GM19455 (cell line): Measurements from ENCODE around the gene RAET1E.
A peak's percentile ranks its signal among the peaks of the same experiment; 100 is the strongest.
"Not testable (repeated sequence)": the region's sequence is repeated elsewhere in the genome, so short reads cannot be mapped to it uniquely, and the experiment has no call there.

Experiments used
- ATAC-seq: cut with Tn5 transposase; IDR thresholded peaks from one replicate; pipeline ENCODE4 v1.9.1; 2021; ENCODE audit not compliant: unreplicated experiment

Gene RAET1E, protein sequence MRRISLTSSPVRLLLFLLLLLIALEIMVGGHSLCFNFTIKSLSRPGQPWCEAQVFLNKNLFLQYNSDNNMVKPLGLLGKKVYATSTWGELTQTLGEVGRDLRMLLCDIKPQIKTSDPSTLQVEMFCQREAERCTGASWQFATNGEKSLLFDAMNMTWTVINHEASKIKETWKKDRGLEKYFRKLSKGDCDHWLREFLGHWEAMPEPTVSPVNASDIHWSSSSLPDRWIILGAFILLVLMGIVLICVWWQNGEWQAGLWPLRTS

DNA sequence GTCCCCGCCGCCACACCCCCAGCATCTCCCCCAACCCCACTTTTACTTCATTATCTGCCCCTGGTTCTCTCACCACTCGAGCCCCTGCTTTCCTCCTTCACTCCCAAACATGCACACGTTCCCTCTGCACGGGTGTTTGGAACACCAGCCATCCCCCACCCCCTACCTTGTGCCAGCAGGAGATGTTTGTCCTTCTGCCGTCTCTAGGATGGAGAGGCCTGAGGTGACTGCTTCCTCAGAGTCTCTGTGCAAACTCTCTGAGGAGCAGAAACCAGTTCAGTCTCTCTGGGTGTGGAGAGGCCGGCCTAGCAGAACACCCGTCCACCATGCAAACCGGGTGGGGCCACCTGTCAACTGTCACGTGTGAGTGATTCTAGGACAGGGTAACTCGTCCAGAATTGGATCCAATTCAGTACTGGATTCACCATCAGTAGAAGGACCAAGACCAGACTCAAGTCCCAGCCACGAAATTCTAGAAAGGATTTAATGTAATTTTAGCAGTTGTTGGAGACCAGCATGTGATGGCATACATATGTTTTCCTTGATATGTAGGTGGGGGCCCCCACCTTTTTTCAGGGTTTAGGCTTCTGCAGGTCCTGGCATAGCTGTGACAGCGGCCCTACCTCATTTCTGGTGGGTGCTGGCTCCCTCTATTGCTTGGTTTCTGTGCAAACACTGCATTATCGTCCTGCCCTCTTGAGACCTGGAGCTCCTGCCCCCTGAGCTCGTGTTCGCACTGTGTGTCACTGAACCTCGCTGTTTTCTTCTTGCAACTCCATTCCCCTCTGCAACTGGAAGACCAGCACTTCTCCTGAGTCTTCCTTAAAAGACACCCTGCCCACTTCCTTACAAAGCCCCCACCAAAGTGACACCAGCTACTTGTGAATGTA, at the start of gene RAET1E:
Gene RAET1E (minus strand): TSS at position 259 of the 890 bp plus-strand sequence. CDS start 7,212 bp downstream, outside the sequence.
- no peak for ATAC-seq

DNA sequence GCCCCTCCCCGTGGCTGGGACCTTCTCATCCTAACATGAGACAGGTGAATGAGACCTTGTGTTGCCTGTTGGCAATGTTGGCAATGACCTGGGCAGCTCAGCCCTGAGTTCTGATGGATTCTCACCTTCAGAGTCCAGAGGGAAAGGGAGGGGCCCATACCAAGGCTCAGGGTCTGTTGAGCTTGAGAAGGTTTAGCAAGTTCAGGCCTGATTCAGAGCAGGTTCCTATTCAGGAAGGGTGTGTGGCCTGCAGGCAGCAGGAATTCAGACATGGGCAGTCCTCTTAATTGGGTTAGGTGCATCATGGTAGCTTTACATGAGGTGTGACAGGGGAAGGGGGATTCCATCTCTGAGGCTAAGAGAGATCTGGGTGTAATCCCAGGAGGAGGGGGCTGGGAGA, 49.6 kb upstream of the RAET1E start:
- ATAC-seq, result not testable (repeated sequence)

DNA sequence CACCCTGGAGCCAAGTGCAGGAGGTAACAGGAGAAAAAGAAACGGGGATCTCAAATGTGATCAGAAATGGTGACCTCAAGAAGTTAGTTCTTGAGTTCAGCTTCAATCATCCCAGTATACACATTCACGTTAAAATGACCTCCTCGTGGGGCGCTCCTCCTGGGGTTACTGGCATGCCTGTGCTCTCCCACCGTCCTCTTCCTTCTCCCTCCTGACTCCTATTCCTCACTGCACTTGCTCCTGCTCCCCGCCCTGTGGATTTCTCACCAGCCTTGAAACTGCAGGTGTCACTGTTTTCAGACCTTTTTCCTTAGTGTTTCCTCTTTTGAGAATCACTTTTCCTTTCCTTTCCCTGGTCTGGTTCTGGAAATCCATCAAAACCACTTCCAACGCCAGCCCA, 48.7 kb upstream of the RAET1E start:
- not testable (repeated sequence) for ATAC-seq

DNA sequence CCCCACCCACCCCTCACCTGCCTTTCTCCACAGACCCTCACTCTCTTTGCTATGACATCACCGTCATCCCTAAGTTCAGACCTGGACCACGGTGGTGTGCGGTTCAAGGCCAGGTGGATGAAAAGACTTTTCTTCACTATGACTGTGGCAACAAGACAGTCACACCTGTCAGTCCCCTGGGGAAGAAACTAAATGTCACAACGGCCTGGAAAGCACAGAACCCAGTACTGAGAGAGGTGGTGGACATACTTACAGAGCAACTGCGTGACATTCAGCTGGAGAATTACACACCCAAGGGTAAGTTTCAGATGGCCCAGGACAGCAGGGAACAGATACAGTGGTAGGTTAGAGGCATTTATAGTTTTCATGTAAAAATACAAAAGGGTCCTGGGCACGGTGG, 47.4 kb upstream of the RAET1E start:
- not testable (repeated sequence) for ATAC-seq

DNA sequence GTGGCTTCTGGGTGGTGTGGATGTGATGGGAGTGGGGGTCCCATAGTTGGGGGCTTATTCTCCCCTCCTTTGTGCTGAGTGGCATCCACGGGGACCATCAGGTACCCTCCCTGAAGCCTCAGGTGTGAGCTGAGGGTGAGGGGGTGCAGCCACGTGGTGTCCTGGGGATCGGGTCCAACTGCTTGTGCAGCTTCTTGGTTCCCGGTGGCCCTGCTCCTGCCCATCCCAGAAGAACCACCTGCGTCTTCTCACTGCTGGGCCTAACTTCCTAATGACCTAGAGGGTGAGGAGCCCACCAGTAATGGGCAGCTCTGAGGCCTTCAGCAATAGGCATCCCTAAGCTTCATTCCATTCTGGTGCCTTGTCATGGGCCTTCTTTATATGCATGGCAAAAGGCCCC, 45.4 kb upstream of the RAET1E start:
- not testable (repeated sequence) for ATAC-seq

DNA sequence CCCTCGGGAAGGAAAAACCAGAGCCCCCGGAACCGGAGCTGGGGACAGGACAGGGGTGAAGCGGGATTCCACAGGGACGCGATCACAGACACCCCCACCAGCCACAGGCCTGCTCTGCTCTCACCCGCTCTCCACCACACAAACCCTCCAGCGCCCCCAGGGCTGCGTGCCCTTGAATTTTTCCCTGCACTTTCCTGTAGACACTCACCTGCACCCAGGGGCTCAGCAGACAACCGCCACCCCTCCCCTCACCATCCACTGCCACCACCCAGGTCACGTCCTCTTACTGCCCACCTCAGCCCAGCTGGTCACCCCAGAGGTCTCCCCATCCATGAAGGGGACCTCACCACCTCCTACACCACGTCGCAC, 44.5 kb upstream of the RAET1E start:
- ATAC-seq, result no peak

DNA sequence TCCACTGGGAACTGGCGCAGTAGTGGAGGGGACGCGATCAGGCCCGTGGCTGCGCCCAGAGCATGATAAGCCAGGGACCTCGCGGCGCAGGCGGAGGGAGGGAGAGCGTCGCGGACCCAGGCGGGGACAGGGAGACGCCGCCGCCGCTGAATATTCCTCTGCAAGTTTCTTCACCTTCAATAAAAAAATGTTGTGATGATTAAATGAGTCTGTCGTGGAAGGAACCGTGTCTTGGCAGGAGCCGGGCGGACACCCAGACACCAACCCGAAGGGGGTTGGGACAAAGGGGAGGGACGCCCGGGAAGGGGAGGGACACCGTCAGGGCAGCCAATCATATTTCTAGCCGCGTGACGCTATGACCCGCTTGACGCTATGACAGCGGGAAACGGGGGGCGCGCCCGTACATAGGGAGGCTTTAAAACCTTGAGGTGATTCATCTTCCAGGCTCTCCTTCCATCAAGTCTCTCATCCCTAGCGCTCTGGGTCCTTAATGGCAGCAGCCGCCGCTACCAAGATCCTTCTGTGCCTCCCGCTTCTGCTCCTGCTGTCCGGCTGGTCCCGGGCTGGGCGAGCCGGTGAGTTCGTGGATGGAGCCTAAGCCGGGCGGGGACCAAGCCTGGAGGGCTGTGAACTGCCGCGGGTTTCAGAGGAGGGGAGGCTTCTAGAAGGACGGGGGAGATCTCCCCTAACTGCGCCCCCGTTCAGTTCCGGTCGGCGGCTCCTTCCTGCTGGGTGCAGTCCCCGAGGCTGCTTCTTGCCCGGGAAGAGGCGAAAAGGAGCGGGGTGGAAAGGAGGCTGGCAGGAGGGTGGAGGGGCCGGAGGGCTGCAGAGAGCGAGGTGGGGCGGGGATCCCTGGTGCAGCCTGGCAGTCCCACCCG, 43.9 kb upstream of the RAET1E start, which contains the start of gene ULBP2:
Gene ULBP2 (plus strand): TSS at position 432 of the 878 bp plus-strand sequence. CDS start 59 bp downstream, at position 491.
- ATAC-seq, result no peak

DNA sequence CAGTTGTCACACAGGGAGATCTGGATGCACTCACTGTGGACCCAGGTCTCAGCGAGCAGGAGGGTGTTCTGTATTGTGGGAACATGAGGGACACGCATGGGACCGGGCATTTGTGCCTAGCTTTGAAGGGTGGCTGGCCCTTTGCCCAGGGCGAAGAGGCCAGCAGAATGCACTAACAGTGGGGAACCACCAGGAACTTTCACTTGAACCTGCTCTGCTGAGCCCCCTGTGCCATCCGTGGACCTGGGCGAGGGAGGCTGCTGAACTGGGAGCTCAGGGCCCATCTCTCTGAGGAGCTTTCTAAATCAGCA, 42.7 kb upstream of the RAET1E start:
- ATAC-seq, result no peak

DNA sequence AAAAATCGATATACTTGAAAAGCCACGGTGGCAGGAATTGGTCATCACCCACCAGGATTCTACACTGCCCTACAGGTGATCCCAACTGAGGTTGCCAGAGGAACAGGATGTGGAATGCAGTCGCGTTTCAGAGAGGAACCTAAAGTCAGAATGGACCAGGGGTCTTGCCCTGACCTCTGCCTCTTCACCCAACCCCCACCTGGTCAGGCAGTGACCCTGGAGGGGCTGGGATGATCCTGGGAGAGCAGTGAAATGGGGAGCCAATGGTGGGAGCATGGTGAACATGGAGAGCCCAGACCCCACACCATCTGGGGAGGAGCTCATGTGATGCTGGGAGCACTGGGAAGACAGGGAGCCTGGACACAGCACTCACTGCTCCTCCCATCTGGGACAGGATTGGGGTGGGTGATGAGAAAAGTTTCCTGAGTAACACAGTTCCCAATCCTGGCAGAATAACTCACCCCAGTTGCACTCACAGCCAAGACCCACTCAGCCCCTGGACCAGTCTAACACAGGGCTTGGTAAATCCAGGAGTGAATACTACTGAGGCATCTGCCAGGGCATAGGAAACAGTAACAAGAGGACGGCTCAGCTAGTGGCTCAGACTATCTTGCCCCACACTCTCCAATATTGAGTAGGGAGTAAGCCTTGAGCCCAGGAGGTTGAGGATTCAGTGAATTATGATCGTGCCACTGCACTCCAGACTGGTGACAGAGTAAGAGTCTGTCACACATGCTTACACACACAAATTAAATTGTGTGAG, 42.2 kb upstream of the RAET1E start:
- no peak for ATAC-seq

DNA sequence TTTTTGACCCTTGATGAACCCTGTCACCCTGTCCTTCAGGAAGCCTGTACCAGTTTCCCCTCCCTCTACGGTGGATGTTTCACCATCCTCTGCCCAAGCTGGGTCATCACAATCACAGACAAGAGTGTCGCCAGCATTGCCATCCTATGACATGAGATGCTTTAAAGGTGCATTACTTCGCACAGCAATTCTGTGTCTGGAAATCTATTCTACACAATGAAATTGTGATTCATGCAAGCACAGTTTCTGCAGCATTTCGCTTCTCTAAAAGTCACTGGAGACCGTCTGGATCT, 41.4 kb upstream of the RAET1E start:
- no peak for ATAC-seq

DNA sequence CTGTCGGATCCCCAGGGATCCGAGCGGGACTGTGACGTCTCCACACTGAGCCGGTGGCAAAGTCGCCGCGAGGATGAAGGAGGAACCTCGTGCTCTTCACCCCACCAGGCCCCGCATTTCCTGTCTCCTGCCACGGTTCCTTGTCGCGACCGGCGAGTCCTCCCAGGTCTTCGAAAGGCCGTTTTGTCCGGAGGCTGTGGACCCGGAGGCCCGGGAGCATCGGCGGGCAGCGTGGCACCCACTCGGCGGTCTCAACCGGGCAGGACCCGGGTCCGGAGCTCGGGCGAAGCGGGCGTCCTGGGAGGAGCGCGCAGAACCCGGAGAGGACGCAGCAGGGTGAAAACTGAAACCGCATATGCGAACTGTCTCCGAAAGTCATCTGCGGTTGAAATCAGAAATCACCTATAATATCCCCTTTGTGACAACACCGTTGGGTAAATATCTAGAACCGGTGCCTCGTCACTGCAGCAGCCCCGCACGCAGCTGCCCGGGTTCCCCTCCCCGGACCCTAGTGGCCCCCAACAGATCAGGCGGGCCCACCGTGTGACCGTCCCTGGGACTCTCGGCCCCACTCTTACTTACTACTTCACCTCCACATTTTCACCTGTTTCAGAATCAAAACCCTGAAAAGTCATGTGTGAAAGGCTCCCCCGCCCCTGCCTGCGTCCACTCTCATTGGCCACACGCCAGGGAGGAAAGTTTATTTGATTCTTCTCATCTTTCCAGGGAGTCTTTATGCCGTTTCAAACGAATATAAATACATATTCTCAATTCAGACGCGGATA, 40.9 kb upstream of the RAET1E start:
- peak; percentile 81 for ATAC-seq

DNA sequence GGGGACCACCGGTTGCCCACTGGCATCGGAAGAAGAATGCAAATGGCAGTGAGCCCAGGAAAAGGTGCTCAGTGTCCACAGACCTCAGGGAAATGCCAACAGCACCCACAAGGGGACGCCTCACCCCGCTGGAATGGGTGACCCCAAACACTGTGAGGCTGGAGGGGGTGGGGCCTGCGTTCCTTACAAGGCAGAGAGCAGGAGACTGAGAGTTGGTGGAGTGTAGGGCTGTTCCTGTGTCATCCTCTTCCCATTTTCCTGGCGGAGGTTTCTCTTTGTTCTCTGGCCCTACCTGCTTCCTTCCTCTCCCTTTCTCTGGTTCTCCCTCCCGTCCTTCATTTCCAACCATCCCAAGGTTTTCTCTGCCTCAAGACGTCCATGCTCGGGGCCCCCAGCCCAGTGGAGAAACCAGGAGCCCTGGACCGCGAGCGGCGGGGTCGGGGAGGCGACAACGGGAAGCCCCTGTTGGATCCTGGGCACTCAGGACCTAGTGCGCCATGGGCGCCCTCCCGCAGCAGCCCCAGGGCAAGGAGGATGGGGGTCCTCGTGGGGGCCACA, 40.2 kb upstream of the RAET1E start:
- ATAC-seq, result not testable (repeated sequence)

DNA sequence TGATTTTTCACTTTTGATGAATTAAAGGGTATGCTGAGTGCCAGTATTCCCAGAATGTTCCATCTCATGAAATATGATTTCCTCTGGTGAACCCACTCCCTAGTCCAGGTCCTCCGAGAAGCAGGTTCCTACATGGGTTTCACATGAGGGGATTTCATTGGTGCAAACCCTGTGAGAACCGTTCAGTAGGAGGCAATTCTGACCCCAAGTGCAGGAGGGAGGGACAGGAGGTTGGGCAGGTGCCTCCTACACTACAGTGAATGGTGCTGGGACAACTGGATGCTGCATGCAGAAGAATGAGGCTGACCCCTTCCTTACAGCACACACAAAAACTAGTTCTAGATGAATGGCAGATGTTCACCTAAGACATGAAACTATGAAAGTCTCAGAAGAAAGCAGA, 38.8 kb upstream of the RAET1E start:
- no peak for ATAC-seq

DNA sequence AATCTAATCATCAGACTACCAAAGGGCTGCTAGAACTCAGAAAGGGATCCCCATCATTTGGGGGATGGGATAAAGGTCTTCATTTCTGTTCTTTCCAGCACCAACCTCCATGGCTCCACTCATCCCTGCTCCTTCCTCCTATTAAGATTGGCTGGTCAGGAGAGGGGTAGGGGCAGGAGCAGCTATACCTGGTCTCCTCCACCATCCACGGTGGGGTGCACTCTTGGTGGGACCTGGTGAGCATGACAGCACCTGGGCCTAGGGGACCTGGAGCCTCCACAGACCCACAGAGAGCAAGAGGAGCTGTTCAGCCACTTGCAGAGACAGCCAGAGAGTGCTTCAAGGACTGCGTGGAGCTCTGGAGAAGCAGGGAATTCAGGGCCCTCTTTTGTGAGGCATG, 37.8 kb upstream of the RAET1E start:
- ATAC-seq, result no peak

DNA sequence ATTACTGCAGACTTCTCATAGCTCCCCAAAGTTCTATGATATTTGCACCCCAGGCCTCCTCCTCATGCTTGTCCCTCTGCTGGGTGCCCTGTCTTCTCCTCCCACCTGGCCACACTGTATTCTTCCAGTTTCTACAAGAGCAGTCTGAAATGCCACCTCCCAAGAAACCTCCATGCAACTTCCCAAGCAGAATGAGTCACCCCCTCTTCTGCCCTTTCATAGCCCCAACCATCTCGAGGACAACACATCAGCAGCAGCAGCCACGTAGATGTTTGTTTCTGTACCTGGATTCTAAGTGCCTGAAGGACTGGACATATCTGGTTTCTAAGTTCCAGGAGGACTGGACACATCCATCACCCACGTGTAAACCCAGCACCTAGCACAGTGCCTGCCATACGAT, 37.3 kb upstream of the RAET1E start:
- ATAC-seq, result no peak

DNA sequence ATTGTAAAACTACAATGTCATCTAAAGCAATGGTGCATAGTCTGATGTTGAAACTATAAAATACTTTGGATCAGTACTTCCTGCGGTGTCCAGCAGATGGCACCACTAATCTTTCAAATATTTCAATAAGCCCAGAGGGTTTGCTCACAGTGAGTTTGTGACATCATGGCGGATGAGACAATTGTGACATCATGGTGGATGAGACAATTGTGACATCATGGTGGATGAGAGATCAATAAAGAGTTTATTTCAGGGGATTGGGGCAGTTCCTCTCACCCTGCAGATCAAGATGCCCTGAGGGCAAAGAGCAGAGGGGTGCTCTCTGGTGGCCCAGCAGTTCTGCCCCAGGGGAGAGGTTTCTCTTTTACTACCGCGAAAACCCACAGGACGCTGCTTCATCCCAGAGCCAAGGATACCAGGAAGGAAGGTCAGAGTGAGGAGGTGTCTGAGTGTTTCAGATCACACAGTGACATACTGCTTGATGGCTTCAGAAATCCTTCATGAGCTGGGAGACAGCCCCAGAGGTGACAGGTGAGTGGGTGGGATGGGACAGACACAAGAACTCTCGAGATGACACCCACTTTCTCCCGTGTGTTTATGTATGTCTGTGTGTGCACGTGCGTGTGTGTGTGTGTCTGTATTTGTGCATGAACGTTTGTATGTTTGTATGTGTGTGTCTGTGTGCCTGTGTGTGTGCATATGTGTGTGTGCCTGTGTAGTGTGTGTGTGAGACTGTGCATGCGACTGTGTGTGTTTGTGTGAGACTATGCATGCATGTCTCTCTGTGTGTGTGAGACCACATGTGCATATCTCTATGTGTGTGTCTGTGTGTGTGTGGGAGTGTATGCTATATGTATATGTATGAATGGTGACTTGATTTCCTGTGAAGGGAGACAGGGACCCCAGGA, 36.6 kb upstream of the RAET1E start:
- ATAC-seq, result no peak

DNA sequence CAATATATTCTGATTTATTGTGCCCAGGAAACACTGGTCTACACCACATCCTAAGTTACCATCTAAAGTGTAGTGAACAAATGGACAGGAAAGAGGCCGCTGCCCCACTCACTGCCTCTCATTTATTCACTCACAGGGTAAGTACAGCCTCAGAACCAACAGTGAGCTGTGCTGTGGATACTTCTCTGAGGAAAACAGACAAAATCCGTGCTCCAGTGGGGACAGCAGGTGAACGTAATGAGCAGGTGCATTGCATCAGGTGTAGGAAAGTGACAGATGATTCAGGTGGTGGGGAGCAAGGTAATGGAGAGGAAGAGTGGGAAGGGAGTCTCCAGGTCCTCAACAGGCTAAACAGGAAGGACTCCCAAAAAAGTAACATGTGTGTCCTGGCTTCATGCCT, 35.5 kb upstream of the RAET1E start:
- ATAC-seq, result no peak

DNA sequence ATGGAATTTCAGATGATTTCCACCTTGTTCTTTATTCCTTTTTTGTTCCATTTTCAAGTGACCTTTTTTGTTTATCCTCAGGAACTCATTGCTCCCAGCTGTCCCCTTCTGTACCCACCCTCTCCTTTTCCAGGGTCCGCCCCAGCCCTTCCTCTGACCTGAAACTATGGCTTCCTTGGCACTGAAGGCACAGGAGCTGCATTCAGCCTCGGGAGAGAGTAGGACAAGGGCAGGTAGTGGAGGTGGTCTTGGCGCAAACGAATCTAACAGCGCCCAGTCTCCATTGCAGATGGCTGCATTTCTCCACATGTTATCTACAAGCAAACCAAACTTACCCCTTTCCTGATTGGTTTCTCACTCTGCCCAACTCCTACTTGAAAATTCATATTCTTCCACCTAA, 35.1 kb upstream of the RAET1E start:
- ATAC-seq, result no peak

DNA sequence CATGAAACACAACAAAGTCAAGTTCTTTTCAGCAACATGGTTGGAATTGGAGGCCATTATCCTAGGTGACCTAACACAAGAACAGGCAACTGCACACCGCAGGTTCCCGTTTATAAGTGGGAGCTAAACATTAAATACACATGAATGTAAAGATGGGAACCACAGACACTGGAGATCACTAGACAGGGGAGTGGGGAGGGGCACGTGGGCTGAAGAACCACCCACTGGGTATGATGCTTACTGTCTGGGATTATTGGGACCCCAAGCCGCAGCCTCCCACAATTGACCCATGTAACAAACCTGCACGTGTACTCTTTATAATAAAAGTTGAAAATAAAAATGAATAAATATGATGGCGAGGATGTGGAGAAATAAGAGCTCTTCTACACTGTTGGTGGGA, 33.6 kb upstream of the RAET1E start:
- no peak for ATAC-seq
